Stimulated activated CD8-positive, alpha-beta memory T cell treated with anti-CD3 and anti-CD28 coated beads, Interleukin-15, amount 100 ng/mL, for 4 hours (primary cell): ENCODE data around the gene STX7.

ENCODE experiments used
- DNase-seq, 2 donors: peaks; one replicate each; pipeline ENCODE4 v3.0.0-alpha.2; 2020; ENCODE audit warnings: low read depth in 2 of 2

STX7 gene

GRCh38 chr6:132476688-132477087, 36.2 kb downstream of the STX7 start:
- no peak for DNase-seq

DNA sequence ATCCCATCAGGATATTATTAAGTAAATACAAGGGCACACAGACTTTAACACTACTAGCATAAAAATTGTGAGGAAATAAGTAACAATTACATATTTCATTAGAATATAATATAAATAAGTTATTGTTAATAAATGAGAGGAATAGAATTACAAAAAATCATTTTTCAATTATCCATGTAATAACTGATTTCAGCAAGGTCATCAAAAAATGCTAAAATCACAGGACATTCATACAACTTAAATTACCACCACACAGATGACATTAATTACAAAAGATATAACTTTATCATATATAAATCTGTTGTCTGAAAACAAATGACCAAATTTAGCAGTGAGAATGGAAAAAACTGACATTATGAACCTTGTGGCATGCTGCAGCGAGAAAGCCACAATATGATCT, 37.0 kb downstream of the STX7 start:
- no peak for DNase-seq

- DNase-seq, result no peak
Observed at GRCh38 chr6:132471787-132472186, 41.1 kb downstream of the STX7 start.

DNA sequence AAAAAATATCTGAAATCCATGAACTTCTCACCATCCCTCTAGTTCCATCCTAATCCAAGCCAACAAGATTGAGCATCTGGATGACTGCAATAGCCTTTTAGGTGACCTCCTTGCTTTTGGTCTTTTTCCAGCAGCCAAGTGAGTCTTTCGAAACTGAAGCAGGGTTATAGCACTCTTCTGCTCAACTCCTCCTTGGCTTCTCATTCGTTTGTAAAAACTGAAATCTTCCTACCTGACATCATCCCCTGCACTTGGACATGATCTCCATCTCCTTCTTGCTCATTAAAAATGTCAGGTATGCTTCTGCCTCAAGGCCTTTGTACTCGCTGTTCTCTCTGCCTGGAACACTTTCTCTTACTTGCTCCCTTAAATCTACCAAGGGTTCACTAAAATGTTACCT, 46.0 kb downstream of the STX7 start:
- DNase-seq, result no peak

DNA sequence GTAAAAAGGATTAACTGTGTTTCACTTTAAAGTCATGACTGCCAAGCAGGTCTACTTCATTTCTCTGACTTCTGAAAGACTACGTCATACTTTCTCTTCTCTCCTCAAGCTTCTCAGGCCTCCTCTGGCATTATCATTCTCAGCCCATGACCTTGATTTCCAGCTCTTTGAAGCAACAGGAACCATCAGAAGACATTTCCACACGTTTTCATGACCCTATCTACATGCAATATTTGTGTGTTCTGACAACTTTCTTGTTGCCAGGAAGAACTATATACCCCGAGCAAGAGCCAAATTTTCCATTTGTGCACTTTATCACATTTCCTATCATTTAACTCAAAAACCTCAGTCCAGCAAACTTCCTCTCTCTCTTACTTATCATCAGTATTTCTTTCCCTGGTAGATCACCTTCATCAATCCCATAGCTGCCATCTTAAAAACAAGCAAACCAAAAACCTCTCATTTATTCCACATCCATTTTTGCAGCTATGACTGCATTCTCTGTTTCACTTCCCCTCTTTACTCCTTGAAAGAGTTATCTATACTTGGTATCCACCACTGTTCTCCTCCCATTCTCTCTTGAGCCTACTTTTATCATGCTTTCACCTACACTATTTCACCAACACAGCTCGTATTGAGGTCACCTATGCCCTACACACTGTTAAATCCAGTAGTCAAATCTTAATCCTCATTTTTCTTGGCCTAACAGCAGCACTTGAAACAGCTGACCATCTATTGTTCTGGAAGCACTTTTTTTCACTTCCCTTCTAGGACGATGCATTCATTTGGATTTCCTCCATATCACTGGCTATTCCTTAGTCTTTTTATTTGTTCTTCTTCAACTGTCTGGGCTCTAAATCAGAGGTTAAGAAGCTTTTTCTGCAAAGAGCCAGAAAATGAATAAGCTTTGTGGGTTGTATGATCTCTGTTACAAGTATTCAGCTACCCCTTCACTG, 47.1 kb downstream of the STX7 start:
- DNase-seq, result no peak

DNA sequence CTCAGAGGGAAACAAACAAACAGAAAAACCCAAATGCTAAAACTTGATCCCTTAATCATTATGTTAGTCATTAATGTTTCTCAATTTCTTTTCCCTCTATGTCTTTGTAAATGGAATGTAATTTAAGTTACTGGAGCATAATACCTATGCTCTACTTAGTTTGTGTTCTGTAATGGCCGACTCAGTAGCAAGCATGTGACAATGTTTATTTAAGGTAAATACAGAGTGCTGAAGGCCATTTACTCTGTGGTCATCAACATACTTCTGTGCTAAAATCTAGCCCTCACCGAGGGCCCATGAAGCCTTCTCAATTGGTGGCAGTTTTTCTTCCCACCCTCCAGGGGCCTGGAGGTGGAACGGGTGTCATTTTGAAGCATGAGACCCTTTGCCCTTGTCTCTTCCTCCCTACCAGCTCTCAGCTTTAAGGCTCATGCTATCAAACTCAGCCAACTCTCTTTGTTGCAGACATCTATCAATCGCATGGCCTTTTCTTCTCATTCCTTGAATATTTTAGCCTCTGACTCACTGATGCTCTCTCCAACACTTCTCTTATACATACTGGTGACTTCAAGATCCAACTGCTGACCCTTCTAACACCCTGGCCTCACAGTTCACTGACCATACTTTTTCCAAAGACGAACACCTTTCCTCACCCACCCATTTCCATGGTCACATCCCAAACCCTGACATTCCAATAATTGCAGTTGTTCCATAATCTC, 48.2 kb downstream of the STX7 start:
- no peak for DNase-seq

- no peak for DNase-seq
Observed at GRCh38 chr6:132461958-132462357, 51.0 kb downstream of the STX7 start.

- DNase-seq, result no peak
Observed at GRCh38 chr6:132459605-132459952, 53.3 kb downstream of the STX7 start.

DNA sequence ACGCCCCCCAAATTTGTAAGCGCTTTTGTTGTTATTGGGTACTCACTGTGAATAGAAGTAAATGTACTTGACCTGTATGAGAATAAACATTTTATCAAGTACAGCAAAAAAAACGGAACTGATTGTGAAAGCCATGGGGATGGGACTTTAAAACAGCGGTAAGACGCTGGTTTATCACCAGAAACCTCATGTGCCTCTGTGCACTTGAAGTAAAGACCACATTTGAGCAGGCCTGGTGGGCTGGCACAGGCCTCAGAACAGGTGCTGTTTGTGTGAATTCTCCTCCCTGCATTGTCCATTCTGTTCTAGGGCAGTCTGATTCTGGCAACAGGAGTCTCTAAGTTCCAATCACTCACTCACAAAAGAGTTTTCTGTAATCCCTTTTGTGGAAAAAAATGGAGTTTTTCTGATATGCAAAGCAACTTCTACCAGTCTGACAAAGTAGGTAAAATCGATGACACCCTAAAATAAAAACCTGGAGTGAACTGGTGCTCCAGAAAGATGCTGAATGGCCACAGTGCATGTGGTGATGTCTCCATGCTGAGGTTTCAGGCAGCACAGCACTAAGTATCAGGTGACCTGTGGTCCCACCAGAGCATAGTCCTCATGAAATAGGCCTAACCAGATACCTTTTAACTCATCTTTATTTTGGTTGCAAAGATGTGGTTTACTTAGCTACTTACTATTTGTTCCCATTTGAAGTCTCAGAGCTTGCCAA, 53.9 kb downstream of the STX7 start:
- DNase-seq, result no peak

DNA sequence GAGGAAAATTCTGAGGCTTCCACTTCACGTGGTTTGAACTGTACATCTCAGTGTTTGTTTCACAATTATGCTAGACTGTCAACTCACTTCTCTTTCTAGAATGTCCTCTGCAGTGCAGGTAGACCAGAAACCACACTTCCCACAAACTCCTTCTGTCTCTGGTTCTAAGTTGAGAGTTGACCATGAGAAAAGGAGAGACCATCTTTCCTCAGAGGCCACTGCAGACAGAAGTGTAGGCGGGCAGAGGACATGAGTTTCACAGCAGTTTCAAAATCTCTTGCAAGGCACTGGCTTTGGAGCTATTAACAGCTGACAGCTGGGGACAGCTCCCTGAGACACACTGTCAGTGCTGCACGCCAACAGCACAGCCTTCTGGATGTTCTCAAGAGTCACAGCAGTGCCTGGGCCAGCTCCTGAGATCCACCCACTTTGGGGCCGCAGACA, 56.2 kb downstream of the STX7 start:
- no peak for DNase-seq

DNA sequence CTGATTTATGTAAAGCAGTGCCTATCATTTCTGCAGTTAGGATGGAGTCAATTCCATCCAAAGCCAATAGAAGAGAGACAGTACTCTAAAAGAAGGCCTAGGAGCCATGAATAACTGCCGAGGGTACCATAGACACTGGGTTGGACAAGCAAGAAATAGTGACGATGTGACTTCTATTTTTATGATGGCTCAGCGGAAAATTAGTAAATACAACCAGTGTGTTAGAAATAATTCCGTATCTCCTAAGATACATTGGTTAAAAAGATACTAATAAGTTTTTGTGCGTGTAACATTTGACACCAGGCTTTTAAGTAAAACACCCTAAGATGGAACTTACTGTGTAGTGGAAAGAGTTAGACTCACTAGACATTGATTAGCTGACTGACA, 66.1 kb downstream of the STX7 start:
- DNase-seq, result no peak

- no peak for DNase-seq
Observed at GRCh38 chr6:132446141-132446854, 66.6 kb downstream of the STX7 start.

- DNase-seq, result no peak
Observed at GRCh38 chr6:132445201-132445951, 67.5 kb downstream of the STX7 start.

DNA sequence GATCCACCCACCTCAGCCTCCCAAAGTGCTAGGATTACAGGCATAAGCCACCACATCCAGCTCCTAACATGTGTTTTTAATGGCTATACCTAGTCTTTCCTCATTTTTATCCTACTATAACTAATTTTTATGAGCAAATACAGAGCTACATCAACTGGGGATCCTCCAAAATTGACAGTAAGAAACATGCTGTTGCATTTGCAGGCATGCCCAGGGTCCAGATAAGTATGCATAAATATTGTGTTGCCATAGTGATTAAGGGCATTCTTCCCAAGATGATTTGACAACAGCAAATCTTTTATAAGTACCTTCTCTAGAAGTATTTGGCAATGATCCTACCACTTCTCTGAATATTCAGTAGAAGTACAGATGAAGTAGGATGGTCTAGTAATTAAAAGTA, 69.7 kb downstream of the STX7 start:
- DNase-seq, result no peak

DNA sequence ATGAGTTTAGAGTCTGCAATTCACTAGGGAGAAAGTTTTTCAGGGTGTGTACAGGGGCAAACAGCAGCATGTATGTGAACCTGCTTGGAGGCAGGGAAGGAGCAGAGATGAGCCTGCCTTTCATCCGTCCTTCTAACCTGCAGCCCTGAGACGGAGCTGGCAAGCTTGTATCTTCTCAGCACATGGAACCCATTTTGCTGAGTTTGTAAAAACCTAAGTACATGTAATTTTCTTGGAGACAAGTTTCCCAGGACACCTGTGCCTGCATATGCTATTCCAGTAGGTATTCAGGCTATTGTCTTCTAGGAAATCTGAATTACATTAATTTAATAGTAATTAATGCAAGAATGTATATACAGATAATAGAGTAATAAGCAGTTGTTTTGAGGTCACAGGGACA, 82.8 kb downstream of the STX7 start:
- no peak for DNase-seq

GRCh38 chr6:132425176-132425575, 87.7 kb downstream of the STX7 start:
- no peak for DNase-seq

DNA sequence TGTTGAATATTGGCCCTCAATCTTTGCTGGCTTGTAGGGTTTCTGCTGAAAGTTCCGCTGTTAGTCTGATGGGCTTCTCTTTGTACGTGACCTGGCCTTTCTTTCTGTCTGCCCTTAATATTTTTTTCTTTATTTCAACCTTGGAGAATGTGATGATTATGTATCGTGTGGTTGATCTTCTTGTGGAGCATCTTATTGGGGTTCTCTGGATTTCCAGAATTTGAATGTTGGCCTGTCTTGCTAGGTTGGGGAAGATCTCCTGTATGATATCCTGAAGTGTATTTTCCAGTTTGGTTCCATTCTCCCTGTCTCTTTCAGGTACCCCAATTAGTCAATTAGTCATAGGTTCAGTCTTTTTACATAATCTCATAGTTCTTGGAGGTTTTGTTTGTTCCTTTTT, 89.1 kb downstream of the STX7 start:
- DNase-seq, result no peak

DNA sequence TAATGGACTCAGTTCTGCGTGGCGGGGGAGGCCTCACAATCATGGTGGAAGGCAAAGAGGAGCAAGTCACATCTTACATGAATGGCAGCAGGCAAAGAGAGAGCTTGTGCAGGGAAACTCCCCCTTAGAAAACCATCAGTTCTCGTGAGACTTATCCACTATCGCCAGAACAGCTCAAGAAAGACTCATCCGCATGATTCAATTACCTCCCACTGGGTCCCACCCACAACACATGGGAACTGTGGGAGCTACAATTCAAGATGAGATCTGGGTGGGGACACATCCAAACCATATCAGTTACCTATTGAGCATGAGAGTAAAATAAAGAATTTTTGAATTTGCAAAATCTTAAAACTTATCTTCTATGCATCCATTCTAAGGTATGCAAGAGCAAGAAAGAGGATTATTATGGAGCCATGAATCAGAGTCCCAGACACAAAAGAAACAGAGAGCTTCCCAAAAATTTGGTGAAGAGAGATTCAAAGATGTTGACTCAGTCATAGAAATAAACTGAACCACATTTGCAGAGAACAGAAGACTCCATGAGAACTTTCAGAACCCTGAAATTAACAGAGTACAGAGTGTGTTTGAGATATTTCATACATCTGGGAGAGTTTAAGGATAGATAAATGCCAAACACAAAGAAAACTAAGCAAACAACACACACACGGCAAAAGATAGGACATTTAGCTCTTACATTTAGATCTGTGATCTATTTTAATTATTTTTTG, 94.5 kb downstream of the STX7 start:
- no peak for DNase-seq

- DNase-seq, result no peak
Observed at GRCh38 chr6:132414761-132415160, 98.2 kb downstream of the STX7 start.

DNA sequence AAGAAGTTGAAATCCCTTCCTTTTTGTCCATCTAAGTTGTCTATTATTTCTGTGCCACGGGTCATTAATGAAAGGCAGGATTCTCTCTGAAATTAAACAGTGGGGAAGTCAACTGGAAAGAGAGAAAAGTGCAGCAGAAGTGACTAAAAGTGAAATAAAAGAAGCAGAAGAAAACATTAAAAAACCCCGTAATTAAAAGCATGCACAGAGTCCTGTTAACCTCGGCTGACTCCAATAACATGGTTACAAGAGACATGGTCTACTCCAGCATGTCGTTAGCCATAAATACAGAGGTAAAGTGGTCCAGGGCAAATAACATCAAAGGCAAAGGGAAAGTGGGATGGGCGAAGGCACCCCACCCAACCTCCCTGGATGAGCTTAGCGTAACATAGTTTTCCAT, 98.6 kb downstream of the STX7 start:
- no peak for DNase-seq

- DNase-seq, result no peak
Observed at GRCh38 chr6:132413499-132413802, 99.5 kb downstream of the STX7 start.
